Karpas-422 (cell line): Measurements from ENCODE around the gene CMBL. TPM values are rescaled to one million over a fixed set of nuclear protein-coding genes. Genes with fewer than 3 reads are reported as not detected.

Source experiments
- DNase-seq: peaks from one replicate; pipeline ENCODE4 v3.0.0-alpha.2; 2015
- H2AFZ ChIP-seq: fragments of 200-600 bp; sonication (generic); 2 replicates; pipeline ENCODE4 v1.6.1; 2014; ENCODE audit warnings: antibody characterized with exemption, low read length, mixed read lengths
- H3K27ac ChIP-seq: fragments of 200-600 bp; sonication (generic); 2 replicates; pipeline ENCODE4 v1.5.1; 2014; ENCODE audit warnings: mild to moderate bottlenecking, low read length, moderate library complexity
- H3K27me3 ChIP-seq: fragments of 200-600 bp; sonication (generic); 2 replicates; pipeline ENCODE4 v1.6.1; 2014; ENCODE audit warnings: low read length, mixed read lengths
- H3K36me3 ChIP-seq: fragments of 200-600 bp; sonication (generic); 2 replicates; pipeline ENCODE4 v1.6.1; 2014; ENCODE audit warnings: low read length, mixed read lengths; ENCODE audit not compliant: insufficient read depth
- H3K4me1 ChIP-seq: fragments of 200-600 bp; sonication (generic); 2 replicates; pipeline ENCODE4 v1.6.1; 2014; ENCODE audit warnings: mild to moderate bottlenecking, low read length, mixed read lengths
- H3K4me2 ChIP-seq: fragments of 200-600 bp; sonication (generic); 2 replicates; pipeline ENCODE4 v1.6.1; 2014; ENCODE audit warnings: low read length, low read depth, mild to moderate bottlenecking; ENCODE audit not compliant: poor library complexity, severe bottlenecking
- H3K4me3 ChIP-seq: fragments of 200-600 bp; sonication (generic); 2 replicates; pipeline ENCODE4 v1.5.1; 2014; ENCODE audit warnings: mild to moderate bottlenecking, antibody characterized with exemption, low read length, mixed read lengths
- H3K79me2 ChIP-seq: fragments of 200-600 bp; sonication (generic); 2 replicates; pipeline ENCODE4 v1.6.1; 2014; ENCODE audit warnings: mild to moderate bottlenecking, low read length, mixed read lengths
- H3K9ac ChIP-seq: fragments of 200-600 bp; sonication (generic); 2 replicates; pipeline ENCODE4 v1.6.0; 2014; ENCODE audit warnings: low read length
- H3K9me2 ChIP-seq: fragments of 200-600 bp; sonication (generic), shearing (Covaris generic); replicated peaks from 2 replicates; pipeline ENCODE4 v1.6.0; 2014; ENCODE audit warnings: mild to moderate bottlenecking, low read length, moderate library complexity; ENCODE audit not compliant: insufficient read depth
- H3K9me3 ChIP-seq: fragments of 300-700, 200-600 bp; sonication (generic); 2 replicates; pipeline ENCODE4 v1.6.1; 2014; ENCODE audit warnings: low read length, mixed read lengths
- H4K20me1 ChIP-seq: fragments of 200-600 bp; sonication (generic); 2 replicates; pipeline ENCODE4 v1.6.1; 2014; ENCODE audit warnings: mild to moderate bottlenecking, antibody characterized with exemption, low read length, low read depth; ENCODE audit not compliant: insufficient read depth
- total RNA-seq: library from RNA; depleted of rRNA; stranded (reverse); fragments of >200 nt; shearing (Covaris generic); gene quantifications from 2 replicates; pipeline ENCODE4 v1.2.3, GENCODE V29; 2014; ENCODE audit warnings: low replicate concordance

The CMBL gene
- total RNA-seq, 1 experiment from 2014 or later, result not detected

GRCh38 chr5:10308844-10309243 lies 1.1 kb upstream of the CMBL start:
- no peaks in the 10 kb centered on the region for H3K36me3 ChIP-seq
- H3K9me3 ChIP-seq, result no peaks in the 10 kb centered on the region
- no peak overlapping the region for H2AFZ ChIP-seq
- H3K4me3 ChIP-seq, result no peak overlapping the region
- no peaks in the 10 kb centered on the region for H4K20me1 ChIP-seq
- H3K9me2 ChIP-seq, result no peaks in the 10 kb centered on the region
- H3K27me3 ChIP-seq, result no peaks in the 10 kb centered on the region
- no peaks in the 10 kb centered on the region for H3K4me1 ChIP-seq
- H3K4me2 ChIP-seq, result no peak overlapping the region
- no peaks in the 10 kb centered on the region for H3K79me2 ChIP-seq
- no peak overlapping the region for H3K27ac ChIP-seq
- H3K9ac ChIP-seq, result no peak overlapping the region
- DNase-seq, result no peak

GRCh38 chr5:10306806-10307205 lies 896 bp downstream of the CMBL start:
- Histone ChIP-seq H3K27me3 (no peaks in the 10 kb centered on the region), H3K27ac (no peak overlapping the region), H3K36me3 (no peaks in the 10 kb centered on the region), H3K9me2 (no peaks in the 10 kb centered on the region), H3K4me1 (no peaks in the 10 kb centered on the region), H3K4me3 (no peak overlapping the region), H4K20me1 (no peaks in the 10 kb centered on the region), H3K9ac (no peak overlapping the region), H3K79me2 (no peaks in the 10 kb centered on the region), H3K9me3 (no peaks in the 10 kb centered on the region), H3K4me2 (no peak overlapping the region), H2AFZ (no peak overlapping the region)
- DNase-seq, result no peak

GRCh38 chr5:10306114-10306513 lies 1.6 kb downstream of the CMBL start:
- Histone ChIP-seq H3K9me2 (no peaks in the 10 kb centered on the region), H3K27ac (no peak overlapping the region), H3K4me3 (no peak overlapping the region), H3K27me3 (no peaks in the 10 kb centered on the region), H3K79me2 (no peaks in the 10 kb centered on the region), H3K9ac (no peak overlapping the region), H2AFZ (no peak overlapping the region), H3K4me1 (no peaks in the 10 kb centered on the region), H3K36me3 (no peaks in the 10 kb centered on the region), H4K20me1 (no peaks in the 10 kb centered on the region), H3K4me2 (no peak overlapping the region), H3K9me3 (no peaks in the 10 kb centered on the region)
- DNase-seq, result no peak

- no peaks in the 10 kb centered on the region for H3K27me3 ChIP-seq
- H3K27ac ChIP-seq, result no peak overlapping the region
- H4K20me1 ChIP-seq, result no peaks in the 10 kb centered on the region
- no peaks in the 10 kb centered on the region for H3K79me2 ChIP-seq
- H3K9me2 ChIP-seq, result no peaks in the 10 kb centered on the region
- H3K9ac ChIP-seq, result no peak overlapping the region
- no peaks in the 10 kb centered on the region for H3K4me1 ChIP-seq
- no peak for DNase-seq
- no peak overlapping the region for H3K4me3 ChIP-seq
- H3K4me2 ChIP-seq, result no peak overlapping the region
- H3K36me3 ChIP-seq, result no peaks in the 10 kb centered on the region
- no peaks in the 10 kb centered on the region for H3K9me3 ChIP-seq
- no peak overlapping the region for H2AFZ ChIP-seq
Observed at GRCh38 chr5:10304932-10305331, 2.8 kb downstream of the CMBL start.

- Histone ChIP-seq H3K27ac (no peak overlapping the region), H4K20me1 (no peaks in the 10 kb centered on the region), H3K9me2 (no peaks in the 10 kb centered on the region), H3K4me1 (no peaks in the 10 kb centered on the region), H3K36me3 (no peaks in the 10 kb centered on the region), H3K27me3 (no peaks in the 10 kb centered on the region), H3K79me2 (no peaks in the 10 kb centered on the region), H3K4me2 (no peak overlapping the region), H2AFZ (no peak overlapping the region), H3K9me3 (no peaks in the 10 kb centered on the region), H3K4me3 (no peak overlapping the region), H3K9ac (no peak overlapping the region)
- DNase-seq, result no peak
Observed at GRCh38 chr5:10303699-10304170, 4.0 kb downstream of the CMBL start.

GRCh38 chr5:10303201-10303600 lies 4.5 kb downstream of the CMBL start:
- Histone ChIP-seq H3K27ac (no peak overlapping the region), H3K9me3 (no peaks in the 10 kb centered on the region), H3K4me2 (no peak overlapping the region), H3K9me2 (no peaks in the 10 kb centered on the region), H3K36me3 (no peaks in the 10 kb centered on the region), H3K79me2 (no peaks in the 10 kb centered on the region), H4K20me1 (no peaks in the 10 kb centered on the region), H3K4me1 (no peaks in the 10 kb centered on the region), H3K9ac (no peak overlapping the region), H3K4me3 (no peak overlapping the region), H2AFZ (no peak overlapping the region), H3K27me3 (no peaks in the 10 kb centered on the region)
- DNase-seq, result no peak

- H3K36me3 ChIP-seq, result no peaks in the 10 kb centered on the region
- no peaks in the 10 kb centered on the region for H3K27me3 ChIP-seq
- no peaks in the 10 kb centered on the region for H3K79me2 ChIP-seq
- no peaks in the 10 kb centered on the region for H3K4me1 ChIP-seq
- no peak for DNase-seq
- H3K9ac ChIP-seq, result no peak overlapping the region
- no peak overlapping the region for H2AFZ ChIP-seq
- H3K27ac ChIP-seq, result no peak overlapping the region
- no peaks in the 10 kb centered on the region for H3K9me3 ChIP-seq
- H3K4me2 ChIP-seq, result no peak overlapping the region
- no peak overlapping the region for H3K4me3 ChIP-seq
- no peaks in the 10 kb centered on the region for H4K20me1 ChIP-seq
- no peaks in the 10 kb centered on the region for H3K9me2 ChIP-seq
Observed at GRCh38 chr5:10301842-10302610, 5.7 kb downstream of the CMBL start.

- Histone ChIP-seq H3K9me3 (no peaks in the 10 kb centered on the region), H3K9ac (no peak overlapping the region), H3K27ac (no peak overlapping the region), H3K79me2 (no peaks in the 10 kb centered on the region), H3K4me3 (no peak overlapping the region), H3K4me1 (no peaks in the 10 kb centered on the region), H4K20me1 (no peaks in the 10 kb centered on the region), H3K27me3 (no peaks in the 10 kb centered on the region), H3K4me2 (no peak overlapping the region), H3K36me3 (no peaks in the 10 kb centered on the region), H3K9me2 (no peaks in the 10 kb centered on the region), H2AFZ (no peak overlapping the region)
- no peak for DNase-seq
Observed at GRCh38 chr5:10301266-10301665, 6.4 kb downstream of the CMBL start.
